Fibroblast of peridontal ligament (primary cell): ENCODE data around the gene PAPPA.

Experiments used
- DNase-seq: peaks from one replicate; pipeline ENCODE4 v3.0.0-alpha.2; 2010; ENCODE audit errors: extremely low read depth

Gene PAPPA

GRCh38 chr9:116275418-116276195 lies 122.0 kb downstream of the PAPPA start:
- DNase-seq = peak; percentile 40

- no peak for DNase-seq
Measured at GRCh38 chr9:116276196-116276493, 122.6 kb downstream of the PAPPA start.

GRCh38 chr9:116276651-116277121 lies 123.1 kb downstream of the PAPPA start:
- DNase-seq = no peak

GRCh38 chr9:116278326-116278725 lies 124.7 kb downstream of the PAPPA start:
- no peak for DNase-seq

- DNase-seq = no peak
Measured at GRCh38 chr9:116279230-116279629, 125.6 kb downstream of the PAPPA start.

- no peak for DNase-seq
Measured at GRCh38 chr9:116280529-116280928, 126.9 kb downstream of the PAPPA start.

GRCh38 chr9:116282597-116282996 lies 129.0 kb downstream of the PAPPA start:
- DNase-seq = no peak

- no peak for DNase-seq
Measured at GRCh38 chr9:116284518-116284917, 130.9 kb downstream of the PAPPA start.

GRCh38 chr9:116285320-116285719 lies 131.7 kb downstream of the PAPPA start:
- no peak for DNase-seq

- DNase-seq = no peak
Measured at GRCh38 chr9:116286297-116286696, 132.7 kb downstream of the PAPPA start.

- peak; percentile 77 for DNase-seq
Measured at GRCh38 chr9:116287721-116288120, 134.1 kb downstream of the PAPPA start.

GRCh38 chr9:116288658-116289057 lies 135.1 kb downstream of the PAPPA start:
- peak; percentile 98 for DNase-seq

- no peak for DNase-seq
Measured at GRCh38 chr9:116297346-116297745, 143.8 kb downstream of the PAPPA start.

- no peak for DNase-seq
Measured at GRCh38 chr9:116298249-116298648, 144.7 kb downstream of the PAPPA start.

- DNase-seq = no peak
Measured at GRCh38 chr9:116298878-116299391, 145.3 kb downstream of the PAPPA start.

- DNase-seq = no peak
Measured at GRCh38 chr9:116300360-116300870, 146.8 kb downstream of the PAPPA start.

- DNase-seq = no peak
Measured at GRCh38 chr9:116303270-116303669, 149.7 kb downstream of the PAPPA start.

GRCh38 chr9:116303886-116304538 lies 150.4 kb downstream of the PAPPA start:
- no peak for DNase-seq

- DNase-seq = no peak
Measured at GRCh38 chr9:116304761-116305160, 151.2 kb downstream of the PAPPA start.

- no peak for DNase-seq
Measured at GRCh38 chr9:116308076-116308475, 154.5 kb downstream of the PAPPA start.

- no peak for DNase-seq
Measured at GRCh38 chr9:116309900-116310611, 156.5 kb downstream of the PAPPA start.

- DNase-seq = peak; percentile 82
Measured at GRCh38 chr9:116312221-116312620, 158.6 kb downstream of the PAPPA start.
